Measurements from ENCODE around the gene ITGAV. TPM values are rescaled to one million over a fixed set of nuclear protein-coding genes. Genes with fewer than 3 reads are reported as not detected.

ITGAV gene
- 99.0 TPM for total RNA-seq
- 26.3 TPM for polyA plus RNA-seq (ENCODE audit: insufficient read depth, low read depth, low replicate concordance)
- long read RNA-seq, donor 1, full-length matches to known transcripts = 1 of 1 reads
- long read RNA-seq, donor 1, partial matches to known transcripts = 0 of 1 reads
- long read RNA-seq, donor 1, other reads (novel, unspliced or antisense) = 0 of 1 reads
- long read RNA-seq, donor 2, full-length matches to known transcripts = 4 of 10 reads
- long read RNA-seq, donor 2, partial matches to known transcripts = 6 of 10 reads
- long read RNA-seq, donor 2, other reads (novel, unspliced or antisense) = 0 of 10 reads
- long read RNA-seq, donor 3, full-length matches to known transcripts = 13 of 45 reads
- long read RNA-seq, donor 3, partial matches to known transcripts = 32 of 45 reads
- long read RNA-seq, donor 3, other reads (novel, unspliced or antisense) = 0 of 45 reads
- long read RNA-seq, donor 4, full-length matches to known transcripts = 5 of 5 reads
- long read RNA-seq, donor 4, partial matches to known transcripts = 0 of 5 reads
- long read RNA-seq, donor 4, other reads (novel, unspliced or antisense) = 0 of 5 reads
- long read RNA-seq, donor 5, full-length matches to known transcripts = 1 of 1 reads
- long read RNA-seq, donor 5, partial matches to known transcripts = 0 of 1 reads
- long read RNA-seq, donor 5, other reads (novel, unspliced or antisense) = 0 of 1 reads
- long read RNA-seq, donor 6, full-length matches to known transcripts = 1 of 1 reads
- long read RNA-seq, donor 6, partial matches to known transcripts = 0 of 1 reads
- long read RNA-seq, donor 6, other reads (novel, unspliced or antisense) = 0 of 1 reads
- long read RNA-seq, donor 7, full-length matches to known transcripts = 25 of 40 reads
- long read RNA-seq, donor 7, partial matches to known transcripts = 13 of 40 reads
- long read RNA-seq, donor 7, other reads (novel, unspliced or antisense) = 2 of 40 reads
- long read RNA-seq, donor 8, full-length matches to known transcripts = 2 of 2 reads
- long read RNA-seq, donor 8, partial matches to known transcripts = 0 of 2 reads
- long read RNA-seq, donor 8, other reads (novel, unspliced or antisense) = 0 of 2 reads
- long read RNA-seq, donor 9, full-length matches to known transcripts = 1 of 1 reads
- long read RNA-seq, donor 9, partial matches to known transcripts = 0 of 1 reads
- long read RNA-seq, donor 9, other reads (novel, unspliced or antisense) = 0 of 1 reads
- long read RNA-seq, donor 10, full-length matches to known transcripts = 3 of 3 reads
- long read RNA-seq, donor 10, partial matches to known transcripts = 0 of 3 reads
- long read RNA-seq, donor 10, other reads (novel, unspliced or antisense) = 0 of 3 reads

GRCh38 chr2:186589612-186590349 lies at the start of gene ITGAV:
Gene ITGAV, plus strand, starts transcription at chr2:186590056. Its CDS starts 283 bp downstream, at chr2:186590339.
- Histone ChIP-seq H3K4me3 (ENCODE audit: low read length in 3 of 3) (peak within 1 kb of the TSS; percentile 82 to 97 (median 93)), H3K36me3 (ENCODE audit: control insufficient read depth in 2 of 3, insufficient read depth in 3 of 3, low read length in 3 of 3) (no peaks in the 10 kb centered on the region), H3K4me1 (ENCODE audit: control insufficient read depth in 2 of 3, insufficient read depth in 2 of 3, low read depth in 1 of 3, low read length in 3 of 3) (peaks cover 0 to 12% (median 6%) of the 10 kb centered on the region in 3 donors), H3K27ac (ENCODE audit: low read depth in 2 of 2, low read length in 2 of 2) (peak within 1 kb of the TSS; percentile 92 to 96), H3K27me3 (ENCODE audit: control insufficient read depth, insufficient read depth, low read length) (no peaks in the 10 kb centered on the region), H3K9me3 (ENCODE audit: control insufficient read depth in 2 of 3, insufficient read depth in 1 of 3, low read length in 3 of 3) (no peaks in the 10 kb centered on the region), H3K9ac (ENCODE audit: low read length in 3 of 3) (peak within 1 kb of the TSS; percentile 63 to 82 (median 75))
- DNase-seq (peak; percentile 94 to 98 (median 95)), FAIRE-seq (no peak)
- TF ChIP-seq, protein P1, sequence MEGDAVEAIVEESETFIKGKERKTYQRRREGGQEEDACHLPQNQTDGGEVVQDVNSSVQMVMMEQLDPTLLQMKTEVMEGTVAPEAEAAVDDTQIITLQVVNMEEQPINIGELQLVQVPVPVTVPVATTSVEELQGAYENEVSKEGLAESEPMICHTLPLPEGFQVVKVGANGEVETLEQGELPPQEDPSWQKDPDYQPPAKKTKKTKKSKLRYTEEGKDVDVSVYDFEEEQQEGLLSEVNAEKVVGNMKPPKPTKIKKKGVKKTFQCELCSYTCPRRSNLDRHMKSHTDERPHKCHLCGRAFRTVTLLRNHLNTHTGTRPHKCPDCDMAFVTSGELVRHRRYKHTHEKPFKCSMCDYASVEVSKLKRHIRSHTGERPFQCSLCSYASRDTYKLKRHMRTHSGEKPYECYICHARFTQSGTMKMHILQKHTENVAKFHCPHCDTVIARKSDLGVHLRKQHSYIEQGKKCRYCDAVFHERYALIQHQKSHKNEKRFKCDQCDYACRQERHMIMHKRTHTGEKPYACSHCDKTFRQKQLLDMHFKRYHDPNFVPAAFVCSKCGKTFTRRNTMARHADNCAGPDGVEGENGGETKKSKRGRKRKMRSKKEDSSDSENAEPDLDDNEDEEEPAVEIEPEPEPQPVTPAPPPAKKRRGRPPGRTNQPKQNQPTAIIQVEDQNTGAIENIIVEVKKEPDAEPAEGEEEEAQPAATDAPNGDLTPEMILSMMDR (IDR thresholded peaks at IDR 0.05; ENCODE audit: borderline replicate concordance, extremely low read depth, insufficient read depth) = no peak
- intact Hi-C loops (cut with DNase I) = no loop called here

DNA sequence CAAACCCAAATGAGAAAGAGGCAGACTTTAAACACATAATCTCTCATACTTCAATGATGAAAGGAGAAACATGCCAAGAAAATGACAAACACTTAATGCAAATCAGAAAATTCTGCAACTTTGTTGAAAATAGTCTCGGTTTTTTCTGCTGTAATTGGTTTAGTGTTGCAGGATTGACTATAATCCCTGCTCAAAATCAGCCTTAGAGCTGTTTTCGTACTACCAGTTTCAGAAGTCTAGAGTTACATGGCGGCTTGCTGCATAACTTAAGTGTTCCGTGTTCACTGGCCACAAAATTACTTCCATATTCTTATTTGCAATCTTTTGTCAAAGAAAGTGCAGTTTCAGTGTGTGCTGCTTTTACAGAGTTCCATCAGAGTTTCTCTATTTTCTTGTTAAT lies 48.9 kb upstream of the ITGAV start:
- Histone ChIP-seq H3K9me3 (ENCODE audit: control insufficient read depth in 2 of 3, insufficient read depth in 1 of 3, low read length in 3 of 3) (no peaks in the 10 kb centered on the region), H3K27me3 (ENCODE audit: control insufficient read depth, insufficient read depth, low read length) (no peaks in the 10 kb centered on the region), H3K27ac (ENCODE audit: low read depth in 2 of 2, low read length in 2 of 2) (no peak overlapping the region), H3K36me3 (ENCODE audit: control insufficient read depth in 2 of 3, insufficient read depth in 3 of 3, low read length in 3 of 3) (no peaks in the 10 kb centered on the region), H3K4me3 (ENCODE audit: low read length in 3 of 3) (no peak overlapping the region), H3K9ac (ENCODE audit: low read length in 3 of 3) (no peak overlapping the region), H3K4me1 (ENCODE audit: control insufficient read depth in 2 of 3, insufficient read depth in 2 of 3, low read depth in 1 of 3, low read length in 3 of 3) (peaks cover 0 to 14% (median 2%) of the 10 kb centered on the region in 3 donors)
- intact Hi-C loops (cut with DNase I) = no loop called here
- TF ChIP-seq, protein P1 (IDR thresholded peaks at IDR 0.05; ENCODE audit: borderline replicate concordance, extremely low read depth, insufficient read depth) = no peak
- FAIRE-seq (no peak), DNase-seq (no peak)

- no peak for FAIRE-seq
Measured at GRCh38 chr2:186542002-186542401, 47.9 kb upstream of the ITGAV start.

More at GRCh38 chr2:186542002-186542401, 47.9 kb upstream of the ITGAV start:
- H3K27ac ChIP-seq (ENCODE audit: low read depth in 2 of 2, low read length in 2 of 2) = no peak overlapping the region
- no peak overlapping the region for H3K9ac ChIP-seq (ENCODE audit: low read length in 3 of 3)
- no peak for DNase-seq
- no peaks in the 10 kb centered on the region for H3K9me3 ChIP-seq (ENCODE audit: control insufficient read depth in 2 of 3, insufficient read depth in 1 of 3, low read length in 3 of 3)
- peaks cover 0 to 14% (median 2%) of the 10 kb centered on the region in 3 donors for H3K4me1 ChIP-seq (ENCODE audit: control insufficient read depth in 2 of 3, insufficient read depth in 2 of 3, low read depth in 1 of 3, low read length in 3 of 3)
- no peaks in the 10 kb centered on the region for H3K27me3 ChIP-seq (ENCODE audit: control insufficient read depth, insufficient read depth, low read length)
- TF ChIP-seq, protein P1 (IDR thresholded peaks at IDR 0.05; ENCODE audit: borderline replicate concordance, extremely low read depth, insufficient read depth) = no peak
- H3K36me3 ChIP-seq (ENCODE audit: control insufficient read depth in 2 of 3, insufficient read depth in 3 of 3, low read length in 3 of 3) = no peaks in the 10 kb centered on the region
- H3K4me3 ChIP-seq (ENCODE audit: low read length in 3 of 3) = no peak overlapping the region
- intact Hi-C loops (cut with DNase I) = no loop called here

Data from kidney (tissue), 22 donors.